ENCODE data around the gene SATB2.

The SATB2 gene

DNA sequence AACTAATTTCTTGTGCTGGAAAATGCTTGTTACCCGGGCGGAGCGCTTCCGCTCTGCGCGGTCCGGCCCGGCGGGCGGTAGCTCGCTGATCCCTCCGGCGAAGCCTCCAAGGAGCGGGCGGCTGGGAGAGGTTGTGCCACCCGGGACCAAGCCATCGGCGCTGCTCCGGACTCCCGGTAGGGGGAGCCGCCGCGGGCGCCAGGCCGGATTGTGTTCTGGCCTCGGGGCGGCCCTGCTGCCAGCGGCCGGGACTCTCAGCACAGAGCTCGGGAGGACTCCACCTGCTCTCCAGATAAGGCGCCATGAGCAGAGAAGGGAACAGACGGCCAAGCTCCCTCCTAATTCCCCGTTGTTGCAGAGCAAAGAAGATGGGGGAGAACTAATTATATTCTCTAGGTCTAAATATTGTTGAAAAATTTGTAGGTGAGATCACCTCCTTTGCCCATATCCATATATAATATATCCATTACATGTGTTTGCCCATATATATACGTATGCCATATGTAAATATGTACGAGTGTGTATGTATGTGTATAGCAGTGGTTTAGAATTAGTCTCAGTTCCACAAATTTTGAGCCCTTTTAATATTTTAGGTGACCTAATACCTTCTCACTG lies 13.8 kb upstream of the SATB2 start (continued):
- no peak for TF ChIP-seq ZNF37A (tag by site-specific recombination; IDR thresholded peaks at IDR 0.05)
- peak; percentile 89 for TF ChIP-seq CTCF (tag by site-specific recombination; IDR thresholded peaks at IDR 0.05)
- peak; percentile 95 for TF ChIP-seq ZNF600 (tag by site-specific recombination; IDR thresholded peaks at IDR 0.05)
- 0 out of 2 replicates have a peak, but pooled peaks have one; percentile 11 for TF ChIP-seq PRDM10 (tag by site-specific recombination; IDR thresholded peaks at IDR 0.05)
- TF ChIP-seq ZNF830 (tag by site-specific recombination; IDR thresholded peaks at IDR 0.05; ENCODE audit: low read depth): no peak
- TF ChIP-seq ZXDB (tag by site-specific recombination; IDR thresholded peaks at IDR 0.05): 0 out of 2 replicates have a peak, but pooled peaks have one; percentile 25
- no peak for TF ChIP-seq MEIS1 (CRISPR knock-in tag; IDR thresholded peaks at IDR 0.05; ENCODE audit: borderline replicate concordance)
- 0 out of 2 replicates have a peak, but pooled peaks have one; percentile 57 for TF ChIP-seq ZNF2 (tag by site-specific recombination; IDR thresholded peaks at IDR 0.05)
- no peak for TF ChIP-seq ZBTB48 (tag by site-specific recombination; IDR thresholded peaks at IDR 0.05)
- TF ChIP-seq, protein P1, sequence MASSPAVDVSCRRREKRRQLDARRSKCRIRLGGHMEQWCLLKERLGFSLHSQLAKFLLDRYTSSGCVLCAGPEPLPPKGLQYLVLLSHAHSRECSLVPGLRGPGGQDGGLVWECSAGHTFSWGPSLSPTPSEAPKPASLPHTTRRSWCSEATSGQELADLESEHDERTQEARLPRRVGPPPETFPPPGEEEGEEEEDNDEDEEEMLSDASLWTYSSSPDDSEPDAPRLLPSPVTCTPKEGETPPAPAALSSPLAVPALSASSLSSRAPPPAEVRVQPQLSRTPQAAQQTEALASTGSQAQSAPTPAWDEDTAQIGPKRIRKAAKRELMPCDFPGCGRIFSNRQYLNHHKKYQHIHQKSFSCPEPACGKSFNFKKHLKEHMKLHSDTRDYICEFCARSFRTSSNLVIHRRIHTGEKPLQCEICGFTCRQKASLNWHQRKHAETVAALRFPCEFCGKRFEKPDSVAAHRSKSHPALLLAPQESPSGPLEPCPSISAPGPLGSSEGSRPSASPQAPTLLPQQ (tag by site-specific recombination; IDR thresholded peaks at IDR 0.05): 0 out of 2 replicates have a peak, but pooled peaks have one; percentile 17
- TF ChIP-seq ZNF223 (tag by site-specific recombination; IDR thresholded peaks at IDR 0.05): no peak
- no peak for TF ChIP-seq FEZF1 (tag by site-specific recombination; IDR thresholded peaks at IDR 0.05)
- TF ChIP-seq GLI4 (tag by site-specific recombination; IDR thresholded peaks at IDR 0.05): no peak
- TF ChIP-seq ZBTB17 (tag by site-specific recombination; IDR thresholded peaks at IDR 0.05): peak; percentile 47; the same call in 1 of the 2 replicates
- TF ChIP-seq ZNF624 (tag by site-specific recombination; IDR thresholded peaks at IDR 0.05): no peak
- TF ChIP-seq SCRT2 (tag by site-specific recombination; IDR thresholded peaks at IDR 0.05): no peak
- TF ChIP-seq ZNF701 (tag by site-specific recombination; IDR thresholded peaks at IDR 0.05): no peak
- no peak for TF ChIP-seq ZNF623 (tag by site-specific recombination; IDR thresholded peaks at IDR 0.05)

DNA sequence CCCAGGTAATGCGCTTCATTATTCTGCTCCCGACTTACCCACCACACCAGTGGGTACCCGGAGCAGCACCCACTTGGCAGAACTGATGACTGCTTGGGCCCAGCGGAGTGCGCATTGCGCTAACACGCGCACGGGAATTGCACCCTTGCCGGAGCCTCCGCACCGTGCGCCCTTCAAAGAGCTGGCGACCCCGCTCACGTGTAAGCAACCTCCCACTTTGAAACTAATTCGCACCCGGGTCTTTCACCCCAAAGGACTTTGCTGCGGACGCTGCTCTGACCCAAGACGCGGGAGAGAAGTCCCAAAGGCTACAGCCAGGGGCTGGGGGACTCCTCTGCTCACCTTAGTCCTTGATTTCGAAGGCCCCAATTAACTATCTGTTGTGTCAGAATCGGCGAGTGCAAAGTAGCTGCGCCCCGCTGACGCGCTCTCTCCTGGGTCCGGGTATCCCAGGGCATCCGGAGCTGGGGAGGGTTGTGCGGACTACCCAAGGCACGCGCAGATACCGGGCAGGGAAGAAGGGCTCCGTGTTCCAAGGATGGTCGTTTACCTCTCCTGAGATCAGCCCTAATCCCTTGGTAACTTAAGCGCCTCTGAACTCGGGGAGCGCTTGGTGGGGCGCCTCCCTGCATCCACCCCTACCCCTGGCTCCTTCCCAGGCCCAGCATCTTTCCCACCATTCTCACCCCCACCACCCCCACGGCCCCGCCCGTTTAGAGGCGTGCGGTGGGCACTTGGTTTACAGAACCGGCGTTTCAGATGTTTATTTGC lies 13.1 kb upstream of the SATB2 start:
- ChIA-PET POLR2A (interaction anchor here (0.6 to 1.4 kb wide), 3 partner anchors 11 to 135 kb away, joined by 3 to 13 read pairs (median 4); partner anchors contain the start of gene SATB2), CTCF (interaction anchor here (0.6 to 5.3 kb wide), 23 partner anchors 8 to 1158 kb away, joined by 3 to 30 read pairs (median 3); no protein-coding TSS in a partner anchor)
- H3K27ac ChIP-seq (ENCODE audit: extremely low read depth, low read depth, low read length): no peak overlapping the region
- no peaks in the 10 kb centered on the region for H3K9me3 ChIP-seq (ENCODE audit: control insufficient read depth, insufficient read depth, low read depth, low read length)
- H3K4me3 ChIP-seq (ENCODE audit: low read depth, low read length): peak overlapping the region; percentile 2
- no peaks in the 10 kb centered on the region for H3K36me3 ChIP-seq (ENCODE audit: control insufficient read depth in 2 of 2, insufficient read depth in 1 of 2, low read length in 2 of 2)
- H3K4me1 ChIP-seq (ENCODE audit: control insufficient read depth, insufficient read depth, low read length): no peaks in the 10 kb centered on the region
- no peak for TF ChIP-seq ZNF311 (tag by site-specific recombination; IDR thresholded peaks at IDR 0.05; ENCODE audit: borderline replicate concordance)
- no peak for TF ChIP-seq HOXD13 (CRISPR knock-in tag; IDR thresholded peaks at IDR 0.05; ENCODE audit: borderline replicate concordance)
- TF ChIP-seq ZNF350 (tag by site-specific recombination; IDR thresholded peaks at IDR 0.05): no peak
- no peak for TF ChIP-seq OVOL3 (tag by site-specific recombination; IDR thresholded peaks at IDR 0.05)
- no peak for TF ChIP-seq ZBTB49 (tag by site-specific recombination; IDR thresholded peaks at IDR 0.05; ENCODE audit: low read depth)
- TF ChIP-seq ZNF23 (tag by site-specific recombination; IDR thresholded peaks at IDR 0.05; ENCODE audit: borderline replicate concordance): no peak
- TF ChIP-seq ZNF132 (tag by site-specific recombination; IDR thresholded peaks at IDR 0.05; ENCODE audit: borderline replicate concordance): no peak
- TF ChIP-seq ZNF501 (tag by site-specific recombination; IDR thresholded peaks at IDR 0.05): no peak
- TF ChIP-seq ZNF626 (tag by site-specific recombination; IDR thresholded peaks at IDR 0.05): no peak
- no peak for TF ChIP-seq ZNF837 (tag by site-specific recombination; IDR thresholded peaks at IDR 0.05)

Measured in HEK293 (cell line).